HepG2 (cell line): ENCODE measurements around the gene IL1B. TPM values are rescaled to one million over a fixed set of nuclear protein-coding genes. Genes with fewer than 3 reads are reported as not detected.

Experiments
- ADNP ChIP-seq: sonication (generic); formaldehyde crosslinking; IDR thresholded peaks from 2 replicates; pipeline ENCODE4 v1.4.0; 2020; ENCODE audit warnings: missing genetic modification reagents
- CCAR2 ChIP-seq: fragments of 200-400 bp; formaldehyde crosslinking; optimal IDR thresholded peaks from 2 replicates; pipeline ENCODE3; 2018; ENCODE audit warnings: low read depth, mild to moderate bottlenecking, low read length, moderate library complexity
- FOXA1 ChIP-seq, 2 experiments: fragments of 450-650 bp in 1 of 2; sonication (generic) in 1 of 2; formaldehyde crosslinking in 1 of 2; IDR thresholded peaks; 2 replicates each; pipeline versions ENCODE4 v1.4.0 to v1.6.1; 2016 to 2020; ENCODE audit warnings: missing genetic modification reagents in 1 of 2
- GATAD2A ChIP-seq: IDR thresholded peaks from 2 replicates; pipeline ENCODE4 v1.6.1; 2016
- GPBP1L1 ChIP-seq: sonication (generic); formaldehyde crosslinking; IDR thresholded peaks from 2 replicates; pipeline ENCODE4 v1.5.0; 2020; ENCODE audit warnings: mild to moderate bottlenecking, missing genetic modification reagents
- MIER2 ChIP-seq: IDR thresholded peaks from 2 replicates; pipeline ENCODE4 v1.6.1; 2016; ENCODE audit warnings: missing biosample characterization, missing genetic modification reagents
- RBM22 ChIP-seq: fragments of 200-400 bp; formaldehyde crosslinking; optimal IDR thresholded peaks from 2 replicates; pipeline ENCODE3; 2017; ENCODE audit warnings: mild to moderate bottlenecking, low read length, moderate library complexity
- RXRB ChIP-seq: IDR thresholded peaks from 2 replicates; pipeline ENCODE4 v1.6.1; 2016; ENCODE audit warnings: borderline replicate concordance, missing genetic modification reagents, missing compliant biosample characterization
- SOX13 ChIP-seq, 3 experiments: fragments of 450-650 bp in 1 of 3; sonication (generic) in 1 of 3; formaldehyde crosslinking in 1 of 3; IDR thresholded peaks in 2 of 3; conservative IDR thresholded peaks in 1 of 3; 2 replicates each; pipeline versions ENCODE4 v1.5.0 to v1.6.1; 2016 to 2020; ENCODE audit warnings: antibody characterized with exemption in 1 of 3, mild to moderate bottlenecking in 1 of 3, missing compliant biosample characterization in 1 of 3, missing genetic modification reagents in 1 of 3, moderate library complexity in 1 of 3
- SPEN ChIP-seq: sonication (generic); formaldehyde crosslinking; IDR thresholded peaks from 2 replicates; pipeline ENCODE4 v1.5.1; 2020; ENCODE audit warnings: low read depth, mild to moderate bottlenecking, missing genetic modification reagents
- SRY ChIP-seq: sonication (generic); formaldehyde crosslinking; IDR thresholded peaks from 2 replicates; pipeline ENCODE4 v1.8.0; 2022; ENCODE audit warnings: mild to moderate bottlenecking, missing genetic modification reagents
- TBX3 ChIP-seq: fragments of 450-650 bp; IDR thresholded peaks from 2 replicates; pipeline ENCODE4 v1.6.1; 2017; ENCODE audit warnings: antibody characterized with exemption, mild to moderate bottlenecking, inconsistent platforms, borderline replicate concordance
- TMF1 ChIP-seq: sonication (generic); formaldehyde crosslinking; IDR thresholded peaks from 2 replicates; pipeline ENCODE4 v1.8.1; 2022; ENCODE audit warnings: low read depth, missing genetic modification reagents
- TRIM22 ChIP-seq: fragments of 450-650 bp; IDR thresholded peaks from 2 replicates; pipeline ENCODE4 v1.6.1; 2017
- ZBTB2 ChIP-seq: sonication (generic); formaldehyde crosslinking; IDR thresholded peaks from 2 replicates; pipeline ENCODE4 v1.8.0; 2022; ENCODE audit warnings: low read depth, missing genetic modification reagents
- ZBTB42 ChIP-seq: sonication (generic); formaldehyde crosslinking; IDR thresholded peaks from 2 replicates; pipeline ENCODE4 v1.5.0; 2020; ENCODE audit warnings: mild to moderate bottlenecking, missing genetic modification reagents
- ZBTB49 ChIP-seq: sonication (generic); formaldehyde crosslinking; IDR thresholded peaks from 2 replicates; pipeline ENCODE4 v1.4.0; 2020; ENCODE audit warnings: missing genetic modification reagents, borderline replicate concordance
- ZNF160 ChIP-seq: sonication (generic); formaldehyde crosslinking; IDR thresholded peaks from 2 replicates; pipeline ENCODE4 v1.8.0; 2022; ENCODE audit warnings: mild to moderate bottlenecking, inconsistent platforms, missing genetic modification reagents
- ZNF367 ChIP-seq: sonication (generic); formaldehyde crosslinking; IDR thresholded peaks from 2 replicates; pipeline ENCODE4 v1.4.0; 2020; ENCODE audit warnings: missing genetic modification reagents, borderline replicate concordance
- ZNF414 ChIP-seq: sonication (generic); formaldehyde crosslinking; IDR thresholded peaks from 2 replicates; pipeline ENCODE4 v1.5.0; 2020; ENCODE audit warnings: missing genetic modification reagents
- ZNF501 ChIP-seq: sonication (generic); formaldehyde crosslinking; IDR thresholded peaks from 2 replicates; pipeline ENCODE4 v1.5.1; 2020; ENCODE audit warnings: mild to moderate bottlenecking, moderate library complexity, missing genetic modification reagents
- ZNF530 ChIP-seq: sonication (generic); formaldehyde crosslinking; IDR thresholded peaks from 2 replicates; pipeline ENCODE4 v1.5.0; 2020; ENCODE audit warnings: low read depth, mild to moderate bottlenecking, missing genetic modification reagents
- ZNF563 ChIP-seq: sonication (generic); formaldehyde crosslinking; IDR thresholded peaks from 2 replicates; pipeline ENCODE4 v1.8.0; 2022; ENCODE audit warnings: mild to moderate bottlenecking, moderate library complexity, missing genetic modification reagents
- polyA plus RNA-seq, 8 experiments: library from polyadenylated mRNA; depleted of rRNA in 3 of 8; stranded (reverse) in 7 of 8; unstranded in 1 of 8; fragments of >200 nt; fragmentation: Illumina TruSeq in 4 of 8; extraction: Trizol in 4 of 8; gene quantifications; 2 replicates each; pipeline versions ENCODE4 v1.2.1 to v1.2.3, GENCODE V29; 2011 to 2016; ENCODE audit warnings: low read depth in 4 of 8, missing spikeins in 1 of 8, mixed read lengths in 1 of 8; ENCODE audit not compliant: insufficient read depth in 1 of 8
- total RNA-seq, 5 experiments: library from RNA; depleted of rRNA; stranded (reverse); fragments of >200 nt; fragmentation: Illumina TruSeq; extraction: Trizol; gene quantifications; 2 replicates each; pipeline ENCODE4 v1.2.3, GENCODE V29; 2016; ENCODE audit warnings: low read depth in 1 of 5

The IL1B gene
- total and polyA plus RNA-seq, 2 of the 13 experiments (the other 11 are each of a cell fraction or from before 2014, with no cell fraction given): 0.18 TPM; not detected in 1

- TF ChIP-seq ZBTB2 (CRISPR knock-in tag): no peak
- TF ChIP-seq MIER2 (CRISPR knock-in tag): 0 out of 2 replicates have a peak, but pooled peaks have one; percentile 54
- TF ChIP-seq ZBTB49 (CRISPR knock-in tag): no peak
- no peak for TF ChIP-seq ZNF530 (CRISPR knock-in tag)
- no peak for TF ChIP-seq CCAR2
- TF ChIP-seq TRIM22: no peak
- TF ChIP-seq ZNF563 (CRISPR knock-in tag): no peak
- TF ChIP-seq ZNF501 (CRISPR knock-in tag): no peak
- no peak for TF ChIP-seq ZNF367
- no peak for TF ChIP-seq SRY (CRISPR knock-in tag)
- no peak for TF ChIP-seq SOX13 (IDR thresholded peaks at IDR 0.05)
- TF ChIP-seq SOX13 (CRISPR knock-in tag; conservative IDR thresholded peaks at IDR 0.05 in 1 of 2, IDR thresholded peaks at IDR 0.05 in 1 of 2): no peak
- no peak for TF ChIP-seq SPEN (CRISPR knock-in tag)
- TF ChIP-seq TMF1 (CRISPR knock-in tag): no peak
- no peak for TF ChIP-seq FOXA1 (IDR thresholded peaks at IDR 0.05)
- TF ChIP-seq FOXA1 (CRISPR knock-in tag; IDR thresholded peaks at IDR 0.05): no peak
- TF ChIP-seq GPBP1L1 (CRISPR knock-in tag): no peak
- TF ChIP-seq RBM22: no peak
- TF ChIP-seq GATAD2A (CRISPR knock-in tag): peak; percentile 46; the same call in 1 of the 2 replicates
- TF ChIP-seq ZNF160 (CRISPR knock-in tag): no peak
- peak; percentile 38; the same call in 1 of the 2 replicates for TF ChIP-seq RXRB (CRISPR knock-in tag)
- no peak for TF ChIP-seq ZNF414 (CRISPR knock-in tag)
- TF ChIP-seq ZBTB42 (CRISPR knock-in tag): no peak
- TF ChIP-seq TBX3: no peak
- peak; percentile 80; the same call in 1 of the 2 replicates for TF ChIP-seq ADNP (CRISPR knock-in tag)
Measured at GRCh38 chr2:112884869-112885505, 48.4 kb upstream of the IL1B start (continued).
